HS-5 (cell line): ENCODE measurements around the gene BCL11B.
A peak's percentile ranks its signal among the peaks of the same experiment; 100 is the strongest.

Experiments
- DNase-seq: peaks from one replicate; pipeline ENCODE4 v3.0.0-alpha.2; 2012; ENCODE audit warnings: low read depth

BCL11B gene

GRCh38 chr14:99271951-99272631, at the start of gene BCL11B:
TSS of gene BCL11B (minus strand) at chr14:99272197. CDS start at chr14:99271218, 979 bp downstream.
- DNase-seq, result peak; percentile 56

- no peak for DNase-seq
Observed at GRCh38 chr14:99321236-99321925, 49.4 kb upstream of the BCL11B start.

GRCh38 chr14:99320621-99321235, 48.7 kb upstream of the BCL11B start:
- no peak for DNase-seq

- no peak for DNase-seq
Observed at GRCh38 chr14:99320105-99320572, 48.1 kb upstream of the BCL11B start.

- no peak for DNase-seq
Observed at GRCh38 chr14:99318959-99319295, 46.9 kb upstream of the BCL11B start.

- DNase-seq, result no peak
Observed at GRCh38 chr14:99318091-99318958, 46.3 kb upstream of the BCL11B start.

GRCh38 chr14:99317231-99318090, 45.5 kb upstream of the BCL11B start:
- DNase-seq, result no peak

- DNase-seq, result no peak
Observed at GRCh38 chr14:99316281-99317163, 44.5 kb upstream of the BCL11B start.

GRCh38 chr14:99315197-99315596, 43.2 kb upstream of the BCL11B start:
- no peak for DNase-seq

- DNase-seq, result no peak
Observed at GRCh38 chr14:99314623-99315022, 42.6 kb upstream of the BCL11B start.

GRCh38 chr14:99313234-99313633, 41.2 kb upstream of the BCL11B start:
- DNase-seq, result no peak

GRCh38 chr14:99312106-99312505, 40.1 kb upstream of the BCL11B start:
- DNase-seq, result no peak

- no peak for DNase-seq
Observed at GRCh38 chr14:99309220-99309766, 37.3 kb upstream of the BCL11B start.

- no peak for DNase-seq
Observed at GRCh38 chr14:99304208-99304607, 32.2 kb upstream of the BCL11B start.

GRCh38 chr14:99300190-99300589, 28.2 kb upstream of the BCL11B start:
- no peak for DNase-seq

- DNase-seq, result no peak
Observed at GRCh38 chr14:99296517-99296916, 24.5 kb upstream of the BCL11B start.

GRCh38 chr14:99289394-99290189, 17.6 kb upstream of the BCL11B start:
- no peak for DNase-seq

- DNase-seq, result no peak
Observed at GRCh38 chr14:99288948-99289347, 17.0 kb upstream of the BCL11B start.

- no peak for DNase-seq
Observed at GRCh38 chr14:99287269-99287942, 15.4 kb upstream of the BCL11B start.
